H1 (cell line): Measurements from ENCODE around the gene SLC35G6. TPM values are rescaled to one million over a fixed set of nuclear protein-coding genes. Genes with fewer than 3 reads are reported as not detected.

Experiments used
- CTCF ChIA-PET: fragments of 300-600 bp; sonication (Branson Sonifier 250); formaldehyde crosslinking; loops from one replicate; lab custom pipeline; 2021; ENCODE audit not compliant: partially characterized antibody; lab: Charles Lee
- POLR2A ChIA-PET: fragments of 300-600 bp; sonication (Branson Sonifier 250); formaldehyde crosslinking; loops from one replicate; lab custom pipeline; 2021; ENCODE audit warnings: inconsistent platforms; ENCODE audit not compliant: partially characterized antibody; lab: Charles Lee
- DNase-seq, 2 experiments: peaks; one replicate each; pipeline versions ENCODE4 v3.0.0 to v3.0.0-alpha.2; 2010 to 2022; ENCODE audit warnings: low spot score in 2 of 2, low read depth in 1 of 2, mixed read lengths in 1 of 2
- FAIRE-seq: peaks from 2 replicates; lab custom pipeline; 2011; peaks lifted over from hg19 to GRCh38; lab: Jason Lieb, UNC
- H2AFZ ChIP-seq: 2 replicates; pipeline ENCODE4 v1.8.1; 2012; ENCODE audit warnings: low read length, inconsistent platforms
- H2AK5ac ChIP-seq: 2 replicates; pipeline ENCODE4 v1.6.1; 2013; ENCODE audit warnings: low read depth, low read length
- H2BK120ac ChIP-seq: replicated peaks from 2 replicates; pipeline ENCODE3; 2013; ENCODE audit warnings: low read depth, low read length, inconsistent platforms
- H2BK12ac ChIP-seq: 2 replicates; pipeline ENCODE4 v1.6.1; 2013; ENCODE audit warnings: low read depth, low read length
- H2BK15ac ChIP-seq: 2 replicates; pipeline ENCODE4 v1.6.1; 2013; ENCODE audit warnings: low read length
- H2BK20ac ChIP-seq: 2 replicates; pipeline ENCODE4 v1.6.1; 2013; ENCODE audit warnings: low read length
- H2BK5ac ChIP-seq: 2 replicates; pipeline ENCODE4 v1.6.1; 2013; ENCODE audit warnings: low read depth, low read length
- H3K14ac ChIP-seq: 2 replicates; pipeline ENCODE4 v1.6.1; 2013; ENCODE audit warnings: inconsistent platforms; ENCODE audit not compliant: insufficient read length
- H3K18ac ChIP-seq: 2 replicates; pipeline ENCODE4 v1.6.1; 2013; ENCODE audit warnings: low read length; ENCODE audit errors: extremely low read depth
- H3K23ac ChIP-seq: 2 replicates; pipeline ENCODE4 v1.6.1; 2013; ENCODE audit warnings: inconsistent platforms; ENCODE audit not compliant: insufficient read length
- H3K23me2 ChIP-seq: 2 replicates; pipeline ENCODE4 v1.6.1; 2013; ENCODE audit warnings: low read depth, low read length
- H3K27ac ChIP-seq: 2 replicates; pipeline ENCODE4 v1.6.1; 2011; ENCODE audit warnings: low read depth, low read length, inconsistent platforms
- H3K27me3 ChIP-seq, 4 experiments: replicated peaks in 1 of 4; 1 replicate in 1 of 4; 2 replicates in 3 of 4; pipeline versions ENCODE4 v1.6.1 to v1.8.1; 2011 to 2013; ENCODE audit warnings: low read length in 3 of 4, mild to moderate bottlenecking in 3 of 4, inconsistent platforms in 2 of 4, mixed read lengths in 2 of 4, moderate library complexity in 1 of 4; ENCODE audit not compliant: control insufficient read depth in 3 of 4, insufficient read depth in 3 of 4; ENCODE audit errors: extremely low read depth in 1 of 4
- H3K36me3 ChIP-seq, 4 experiments: 2 replicates each; pipeline versions ENCODE4 v1.6.1 to v1.8.1; 2011 to 2013; ENCODE audit warnings: mild to moderate bottlenecking in 4 of 4, low read length in 3 of 4, moderate library complexity in 2 of 4, control low read depth in 1 of 4, inconsistent platforms in 1 of 4; ENCODE audit not compliant: insufficient read depth in 4 of 4, control insufficient read depth in 2 of 4
- H3K4ac ChIP-seq: replicated peaks from 2 replicates; pipeline ENCODE3; 2013; ENCODE audit warnings: low read length, low read depth, mixed read lengths, inconsistent platforms; ENCODE audit not compliant: insufficient read length
- H3K4me1 ChIP-seq, 4 experiments: replicated peaks in 1 of 4; 1 replicate in 1 of 4; 2 replicates in 3 of 4; pipeline versions ENCODE4 v1.6.1 to v1.8.1; 2011 to 2013; ENCODE audit warnings: low read length in 3 of 4, inconsistent platforms in 2 of 4, mixed read lengths in 1 of 4; ENCODE audit not compliant: insufficient read depth in 4 of 4, control insufficient read depth in 3 of 4
- H3K4me2 ChIP-seq, 2 experiments: 2 replicates each; pipeline versions ENCODE4 v1.6.1 to v1.8.1; 2011 to 2013; ENCODE audit warnings: low read depth in 2 of 2, low read length in 2 of 2, control low read depth in 1 of 2, inconsistent platforms in 1 of 2, mild to moderate bottlenecking in 1 of 2; ENCODE audit not compliant: insufficient read depth in 1 of 2
- H3K4me3 ChIP-seq, 4 experiments: fragments of 200-600, 300-600 bp in 1 of 4; sonication (generic), shearing (Covaris generic), sonication (Bioruptor Twin) in 1 of 4; 2 replicates each; pipeline versions ENCODE4 v1.5.1 to v1.8.1; 2011 to 2016; ENCODE audit warnings: low read length in 4 of 4, low read depth in 3 of 4, control low read depth in 2 of 4, inconsistent platforms in 2 of 4, mild to moderate bottlenecking in 2 of 4, mixed read lengths in 1 of 4, moderate library complexity in 1 of 4; ENCODE audit not compliant: insufficient read depth in 2 of 4; ENCODE audit errors: extremely low read depth in 1 of 4
- H3K56ac ChIP-seq: replicated peaks from 2 replicates; pipeline ENCODE3; 2013; ENCODE audit warnings: low read depth, mild to moderate bottlenecking, mixed read lengths, low read length, inconsistent platforms; ENCODE audit not compliant: insufficient read length
- H3K79me1 ChIP-seq: 2 replicates; pipeline ENCODE4 v1.6.1; 2013; ENCODE audit warnings: low read depth, low read length, control low read depth
- H3K79me2 ChIP-seq, 2 experiments: 2 replicates each; pipeline versions ENCODE4 v1.6.1 to v1.8.1; 2012 to 2013; ENCODE audit warnings: low read length in 2 of 2, mild to moderate bottlenecking in 2 of 2, inconsistent platforms in 1 of 2; ENCODE audit not compliant: insufficient read depth in 2 of 2, control insufficient read depth in 1 of 2
- H3K9ac ChIP-seq, 4 experiments: replicated peaks in 1 of 4; 1 replicate in 1 of 4; 2 replicates in 3 of 4; pipeline versions ENCODE4 v1.6.1 to v1.8.1; 2011 to 2013; ENCODE audit warnings: low read depth in 3 of 4, low read length in 3 of 4, control low read depth in 2 of 4, mild to moderate bottlenecking in 2 of 4, moderate library complexity in 2 of 4, inconsistent platforms in 1 of 4; ENCODE audit errors: extremely low read depth in 1 of 4
- H3K9me3 ChIP-seq, 2 experiments: 2 replicates each; pipeline versions ENCODE4 v1.6.1 to v1.8.1; 2012 to 2013; ENCODE audit warnings: mild to moderate bottlenecking in 2 of 2, moderate library complexity in 2 of 2, control low read depth in 1 of 2, inconsistent platforms in 1 of 2, low read depth in 1 of 2, low read length in 1 of 2, mixed read lengths in 1 of 2; ENCODE audit not compliant: insufficient read depth in 2 of 2
- H4K20me1 ChIP-seq, 2 experiments: replicated peaks in 1 of 2; 2 replicates each; pipeline versions ENCODE3 to v1.8.1; 2011 to 2013; ENCODE audit warnings: inconsistent platforms in 2 of 2, low read length in 2 of 2, mild to moderate bottlenecking in 1 of 2; ENCODE audit not compliant: insufficient read depth in 2 of 2, control insufficient read depth in 1 of 2
- H4K5ac ChIP-seq: 2 replicates; pipeline ENCODE4 v1.6.1; 2013; ENCODE audit warnings: low read length, low read depth, mixed read lengths, inconsistent platforms; ENCODE audit not compliant: insufficient read length
- H4K8ac ChIP-seq: 2 replicates; pipeline ENCODE4 v1.8.0; 2013; ENCODE audit warnings: mild to moderate bottlenecking, moderate library complexity, low read length, inconsistent platforms; ENCODE audit not compliant: insufficient read depth; ENCODE audit errors: extremely low read depth
- H4K91ac ChIP-seq: replicated peaks from 2 replicates; pipeline ENCODE3; 2013; ENCODE audit warnings: low read length, mixed read lengths, inconsistent platforms; ENCODE audit not compliant: insufficient read length
- POLR2AphosphoS5 ChIP-seq: IDR thresholded peaks from 2 replicates; pipeline ENCODE4 v1.6.1; 2011; ENCODE audit warnings: low read depth, low read length
- SAP30 ChIP-seq: fragments of 300-600 bp; sonication (generic); IDR thresholded peaks from 2 replicates; pipeline ENCODE4 v1.7.1; 2012; ENCODE audit warnings: low read length, moderate library complexity, mild to moderate bottlenecking, inconsistent platforms; ENCODE audit not compliant: insufficient read depth, insufficient replicate concordance
- SIRT6 ChIP-seq: IDR thresholded peaks from one replicate; pipeline ENCODE4 v1.7.1; 2012; ENCODE audit warnings: low read length, inconsistent platforms
- WGBS, 2 experiments: shearing (Covaris generic) in 1 of 2; methylation state at CpG; one replicate each; pipeline versions ENCODE4 v1.1.6 to v1.1.7; 2013 to 2015; ENCODE audit warnings: low lambda C conversion rate in 2 of 2, mixed read lengths in 2 of 2, inconsistent platforms in 1 of 2, low coverage in 1 of 2, missing lambda C conversion rate in 1 of 2; ENCODE audit not compliant: insufficient replicate concordance in 2 of 2, insufficient coverage in 1 of 2, insufficient read length in 1 of 2; ENCODE audit errors: extremely low coverage in 1 of 2, missing lambda C conversion rate in 1 of 2; 5-methylcytosine and 5-hydroxymethylcytosine counted together
- polyA plus RNA-seq, 7 experiments: library from polyadenylated mRNA; depleted of rRNA in 3 of 7; stranded (reverse) in 5 of 7; unstranded in 2 of 7; fragments of >200 nt in 5 of 7; fragments of 200-250 nt in 2 of 7; gene quantifications; 1 replicate in 5 of 7; 2 replicates in 1 of 7; 4 replicates in 1 of 7; pipeline versions ENCODE4 v1.2.1 to v1.2.3, GENCODE V29; 2011 to 2013; ENCODE audit warnings: missing spikeins in 2 of 7, mixed read lengths in 2 of 7
- total RNA-seq: library from RNA; stranded (reverse); fragmentation: NEBNext Ultra II Directional; extraction: Animal tissue kit (Norgen Biotek cat#: 25700); gene quantifications from 2 replicates; pipeline ENCODE4 v1.2.1, GENCODE V29; 2021

SLC35G6 gene
- total and polyA plus RNA-seq, 2 of the 8 experiments (the other 6 are each of a cell fraction or from before 2014, with no cell fraction given) = 0.05 TPM; not detected in 1

GRCh38 chr17:7508846-7509245, 27.6 kb downstream of the SLC35G6 start:
- H4K5ac ChIP-seq = no peak overlapping the region
- no peak overlapping the region for H3K23ac ChIP-seq
- H2BK15ac ChIP-seq = no peak overlapping the region
- H3K4me2 ChIP-seq = no peak overlapping the region
- TF ChIP-seq SAP30 = no peak
- 0 out of 2 replicates have a peak, but pooled peaks have one; percentile 32 for TF ChIP-seq POLR2AphosphoS5
- no peak for TF ChIP-seq SIRT6
- TF ChIP-seq, all 59 proteins: peak for 1
- Histone ChIP-seq H3K27me3 (no peaks in the 10 kb centered on the region), H4K20me1 (peaks cover 0 to 16% of the 10 kb centered on the region in 2 experiments), H3K4me3 (no peak overlapping the region), H2BK120ac (no peak overlapping the region), H2BK20ac (no peak overlapping the region), H2AK5ac (no peak overlapping the region), H3K9me3 (no peaks in the 10 kb centered on the region; a peak in 1 of 4 replicates), H3K14ac (no peak overlapping the region), H3K56ac (no peak overlapping the region), H3K9ac (no peak overlapping the region), H3K79me1 (no peaks in the 10 kb centered on the region), H3K36me3 (peaks cover 34 to 90% (median 70%) of the 10 kb centered on the region in 4 experiments), H3K27ac (no peak overlapping the region), H4K91ac (no peak overlapping the region), H3K79me2 (no peaks in the 10 kb centered on the region), H2BK12ac (no peak overlapping the region), H3K18ac (no peak overlapping the region), H4K8ac (no peak overlapping the region; the same call in 1 of the 2 replicates), H3K4ac (no peak overlapping the region), H3K4me1 (no peaks in the 10 kb centered on the region), H2AFZ (no peak overlapping the region), H3K23me2 (peaks cover 5% of the 10 kb centered on the region; the same call in 1 of the 2 replicates), H2BK5ac (no peak overlapping the region)
- ChIA-PET POLR2A (interaction anchor here (0.6 to 3.8 kb wide), 7 partner anchors 10 to 92 kb away, joined by 3 to 21 read pairs (median 4); partner anchors contain the start of genes POLR2A and SENP3), CTCF (interaction anchor here (0.6 to 2.3 kb wide), 13 partner anchors 9 to 245 kb away, joined by 3 to 10 read pairs (median 3); partner anchors contain the start of genes SENP3 and TMEM102)
- 88% methylated on average over 9 of the region's 9 CpGs; no CpG with 5 or more reads in 1 of the 2 experiments for WGBS, 2 experiments
- no peak for DNase-seq
- FAIRE-seq = no peak
